SK-N-SH treated with all-trans-retinoic acid at 6 μM for 48 hours (cell line): ENCODE results near the gene CDH19.

Experiments
- ATAC-seq: fragments of 200-7000 bp; cut with Tn5 transposase; 3 replicates; pipeline ENCODE4 v1.9.1; 2020; ENCODE audit warnings: mild to moderate bottlenecking, moderate library complexity
- ARNTL ChIP-seq: fragments of 450-650 bp; formaldehyde crosslinking; IDR thresholded peaks from 2 replicates; pipeline ENCODE4 v1.5.0; 2020; ENCODE audit warnings: low read depth, mild to moderate bottlenecking, moderate library complexity, borderline replicate concordance
- BACH2 ChIP-seq: fragments of 250-450 bp; sonication (Bioruptor Pico); IDR thresholded peaks from 2 replicates; pipeline ENCODE4 v1.9.0; 2021; ENCODE audit warnings: mild to moderate bottlenecking, borderline replicate concordance
- CSDC2 ChIP-seq: fragments of 250-450 bp; sonication (Bioruptor Pico); IDR thresholded peaks from 2 replicates; pipeline ENCODE4 v1.5.0; 2020; ENCODE audit warnings: mild to moderate bottlenecking, moderate library complexity
- ESRRG ChIP-seq: fragments of 250-450 bp; sonication (Bioruptor Pico); IDR thresholded peaks from 2 replicates; pipeline ENCODE4 v1.6.1; 2021; ENCODE audit warnings: mild to moderate bottlenecking
- GLIS3 ChIP-seq: fragments of 250-450 bp; sonication (Bioruptor Pico); IDR thresholded peaks from 2 replicates; pipeline ENCODE4 v1.5.0; 2020; ENCODE audit warnings: mild to moderate bottlenecking, moderate library complexity
- ISL1 ChIP-seq: fragments of 250-450 bp; sonication (Bioruptor Pico); IDR thresholded peaks from 2 replicates; pipeline ENCODE4 v2.1.2; 2022; ENCODE audit warnings: mild to moderate bottlenecking, moderate library complexity
- OSR1 ChIP-seq: fragments of 250-450 bp; sonication (Bioruptor Pico); IDR thresholded peaks from 2 replicates; pipeline ENCODE4 v1.8.0; 2022; ENCODE audit warnings: moderate library complexity, mild to moderate bottlenecking, inconsistent platforms
- PPARA ChIP-seq: fragments of 250-450 bp; sonication (Bioruptor Pico); IDR thresholded peaks from 2 replicates; pipeline ENCODE4 v1.5.0; 2020; ENCODE audit warnings: mild to moderate bottlenecking, borderline replicate concordance
- RARB ChIP-seq: fragments of 250-450 bp; sonication (Bioruptor Pico); IDR thresholded peaks from 2 replicates; pipeline ENCODE4 v1.8.0; 2021; ENCODE audit warnings: mild to moderate bottlenecking, moderate library complexity
- SNAI2 ChIP-seq: fragments of 250-450 bp; sonication (Bioruptor Pico); IDR thresholded peaks from 2 replicates; pipeline ENCODE4 v1.5.0; 2020; ENCODE audit warnings: mild to moderate bottlenecking, moderate library complexity
- TCF4 ChIP-seq: fragments of 250-450 bp; sonication (Bioruptor Pico); IDR thresholded peaks from 2 replicates; pipeline ENCODE4 v1.8.0; 2021; ENCODE audit warnings: mild to moderate bottlenecking, moderate library complexity, borderline replicate concordance
- TOX ChIP-seq: fragments of 250-450 bp; sonication (Bioruptor Pico); IDR thresholded peaks from 2 replicates; pipeline ENCODE4 v1.8.0; 2021; ENCODE audit warnings: mild to moderate bottlenecking, moderate library complexity, borderline replicate concordance
- ZC3H10 ChIP-seq: fragments of 250-450 bp; sonication (Bioruptor Pico); IDR thresholded peaks from 2 replicates; pipeline ENCODE4 v1.5.1; 2021; ENCODE audit warnings: mild to moderate bottlenecking, moderate library complexity
- ZFP3 ChIP-seq: fragments of 250-450 bp; sonication (Bioruptor Pico); IDR thresholded peaks from 2 replicates; pipeline ENCODE4 v1.5.0; 2020; ENCODE audit warnings: mild to moderate bottlenecking, moderate library complexity
- ZFP30 ChIP-seq: fragments of 450-650 bp; formaldehyde crosslinking; IDR thresholded peaks from 2 replicates; pipeline ENCODE4 v1.5.0; 2022; ENCODE audit warnings: mild to moderate bottlenecking, moderate library complexity
- ZNF565 ChIP-seq: fragments of 450-650 bp; formaldehyde crosslinking; conservative IDR thresholded peaks from 2 replicates; pipeline ENCODE4 v1.5.0; 2020; ENCODE audit warnings: low read depth, mild to moderate bottlenecking, moderate library complexity
- ZNF70 ChIP-seq: fragments of 450-650 bp; formaldehyde crosslinking; IDR thresholded peaks from 2 replicates; pipeline ENCODE4 v1.5.0; 2020; ENCODE audit warnings: mild to moderate bottlenecking, moderate library complexity
- ZNF8 ChIP-seq: fragments of 450-650 bp; formaldehyde crosslinking; IDR thresholded peaks from 2 replicates; pipeline ENCODE4 v1.5.0; 2020; ENCODE audit warnings: mild to moderate bottlenecking, moderate library complexity
- TF ChIP-seq, protein P1 (sequence below): fragments of 250-450 bp; sonication (Bioruptor Pico); IDR thresholded peaks from 2 replicates; pipeline ENCODE4 v1.5.0; 2020; ENCODE audit warnings: mild to moderate bottlenecking, moderate library complexity
- TF ChIP-seq, protein P2 (sequence below): fragments of 250-450 bp; sonication (Bioruptor Pico); IDR thresholded peaks from 2 replicates; pipeline ENCODE4 v1.8.0; 2021; ENCODE audit warnings: low read depth, mild to moderate bottlenecking, moderate library complexity, borderline replicate concordance
- TF ChIP-seq, protein P3 (sequence below): fragments of 250-450 bp; sonication (Bioruptor Pico); IDR thresholded peaks from 2 replicates; pipeline ENCODE4 v1.8.0; 2020; ENCODE audit warnings: mild to moderate bottlenecking, moderate library complexity, borderline replicate concordance
- TF ChIP-seq, protein P4 (sequence below): fragments of 250-450 bp; sonication (Bioruptor Pico); IDR thresholded peaks from 2 replicates; pipeline ENCODE4 v1.5.1; 2020; ENCODE audit warnings: low read depth, mild to moderate bottlenecking, moderate library complexity
- TF ChIP-seq, protein P5 (sequence below): fragments of 250-450 bp; sonication (Bioruptor Pico); IDR thresholded peaks from 2 replicates; pipeline ENCODE4 v1.5.1; 2021; ENCODE audit warnings: mild to moderate bottlenecking, moderate library complexity

CDH19 gene

DNA sequence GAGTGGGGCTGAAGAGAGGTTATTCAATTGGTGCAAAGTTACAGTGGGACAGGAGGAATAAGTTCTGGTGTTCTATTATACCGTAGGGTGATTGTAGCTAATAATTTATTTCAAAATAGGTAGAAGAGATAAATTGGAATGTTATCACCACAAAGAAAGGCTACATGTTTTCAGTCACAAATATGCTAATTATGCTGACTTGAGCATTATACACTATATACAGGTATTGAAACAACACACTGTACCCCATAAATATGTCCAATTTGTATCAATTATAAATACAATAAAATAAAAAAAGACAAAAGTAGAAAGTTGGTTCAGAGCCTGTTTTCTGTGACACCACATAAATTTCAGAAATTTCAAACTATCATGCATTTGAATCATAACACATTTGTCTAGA, 97.7 kb downstream of the CDH19 start:
- TF ChIP-seq ISL1 (CRISPR knock-in tag), result no peak
- TF ChIP-seq ZNF8, result no peak
- no peak for TF ChIP-seq ESRRG
- TF ChIP-seq, protein P1, sequence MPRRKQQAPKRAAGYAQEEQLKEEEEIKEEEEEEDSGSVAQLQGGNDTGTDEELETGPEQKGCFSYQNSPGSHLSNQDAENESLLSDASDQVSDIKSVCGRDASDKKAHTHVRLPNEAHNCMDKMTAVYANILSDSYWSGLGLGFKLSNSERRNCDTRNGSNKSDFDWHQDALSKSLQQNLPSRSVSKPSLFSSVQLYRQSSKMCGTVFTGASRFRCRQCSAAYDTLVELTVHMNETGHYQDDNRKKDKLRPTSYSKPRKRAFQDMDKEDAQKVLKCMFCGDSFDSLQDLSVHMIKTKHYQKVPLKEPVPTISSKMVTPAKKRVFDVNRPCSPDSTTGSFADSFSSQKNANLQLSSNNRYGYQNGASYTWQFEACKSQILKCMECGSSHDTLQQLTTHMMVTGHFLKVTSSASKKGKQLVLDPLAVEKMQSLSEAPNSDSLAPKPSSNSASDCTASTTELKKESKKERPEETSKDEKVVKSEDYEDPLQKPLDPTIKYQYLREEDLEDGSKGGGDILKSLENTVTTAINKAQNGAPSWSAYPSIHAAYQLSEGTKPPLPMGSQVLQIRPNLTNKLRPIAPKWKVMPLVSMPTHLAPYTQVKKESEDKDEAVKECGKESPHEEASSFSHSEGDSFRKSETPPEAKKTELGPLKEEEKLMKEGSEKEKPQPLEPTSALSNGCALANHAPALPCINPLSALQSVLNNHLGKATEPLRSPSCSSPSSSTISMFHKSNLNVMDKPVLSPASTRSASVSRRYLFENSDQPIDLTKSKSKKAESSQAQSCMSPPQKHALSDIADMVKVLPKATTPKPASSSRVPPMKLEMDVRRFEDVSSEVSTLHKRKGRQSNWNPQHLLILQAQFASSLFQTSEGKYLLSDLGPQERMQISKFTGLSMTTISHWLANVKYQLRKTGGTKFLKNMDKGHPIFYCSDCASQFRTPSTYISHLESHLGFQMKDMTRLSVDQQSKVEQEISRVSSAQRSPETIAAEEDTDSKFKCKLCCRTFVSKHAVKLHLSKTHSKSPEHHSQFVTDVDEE (CRISPR knock-in tag), result no peak
- no peak for TF ChIP-seq TCF4
- TF ChIP-seq GLIS3, result no peak
- no peak for TF ChIP-seq ZFP3 (CRISPR knock-in tag)
- no peak for TF ChIP-seq ARNTL
- no peak for TF ChIP-seq TOX (CRISPR knock-in tag)
- no peak for TF ChIP-seq SNAI2 (CRISPR knock-in tag)
- no peak for TF ChIP-seq ZNF565
- TF ChIP-seq, protein P2, sequence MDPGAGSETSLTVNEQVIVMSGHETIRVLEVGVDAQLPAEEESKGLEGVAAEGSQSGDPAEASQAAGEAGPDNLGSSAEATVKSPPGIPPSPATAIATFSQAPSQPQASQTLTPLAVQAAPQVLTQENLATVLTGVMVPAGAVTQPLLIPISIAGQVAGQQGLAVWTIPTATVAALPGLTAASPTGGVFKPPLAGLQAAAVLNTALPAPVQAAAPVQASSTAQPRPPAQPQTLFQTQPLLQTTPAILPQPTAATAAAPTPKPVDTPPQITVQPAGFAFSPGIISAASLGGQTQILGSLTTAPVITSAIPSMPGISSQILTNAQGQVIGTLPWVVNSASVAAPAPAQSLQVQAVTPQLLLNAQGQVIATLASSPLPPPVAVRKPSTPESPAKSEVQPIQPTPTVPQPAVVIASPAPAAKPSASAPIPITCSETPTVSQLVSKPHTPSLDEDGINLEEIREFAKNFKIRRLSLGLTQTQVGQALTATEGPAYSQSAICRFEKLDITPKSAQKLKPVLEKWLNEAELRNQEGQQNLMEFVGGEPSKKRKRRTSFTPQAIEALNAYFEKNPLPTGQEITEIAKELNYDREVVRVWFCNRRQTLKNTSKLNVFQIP (CRISPR knock-in tag), result no peak
- TF ChIP-seq RARB (CRISPR knock-in tag), result no peak
- TF ChIP-seq, protein P3, sequence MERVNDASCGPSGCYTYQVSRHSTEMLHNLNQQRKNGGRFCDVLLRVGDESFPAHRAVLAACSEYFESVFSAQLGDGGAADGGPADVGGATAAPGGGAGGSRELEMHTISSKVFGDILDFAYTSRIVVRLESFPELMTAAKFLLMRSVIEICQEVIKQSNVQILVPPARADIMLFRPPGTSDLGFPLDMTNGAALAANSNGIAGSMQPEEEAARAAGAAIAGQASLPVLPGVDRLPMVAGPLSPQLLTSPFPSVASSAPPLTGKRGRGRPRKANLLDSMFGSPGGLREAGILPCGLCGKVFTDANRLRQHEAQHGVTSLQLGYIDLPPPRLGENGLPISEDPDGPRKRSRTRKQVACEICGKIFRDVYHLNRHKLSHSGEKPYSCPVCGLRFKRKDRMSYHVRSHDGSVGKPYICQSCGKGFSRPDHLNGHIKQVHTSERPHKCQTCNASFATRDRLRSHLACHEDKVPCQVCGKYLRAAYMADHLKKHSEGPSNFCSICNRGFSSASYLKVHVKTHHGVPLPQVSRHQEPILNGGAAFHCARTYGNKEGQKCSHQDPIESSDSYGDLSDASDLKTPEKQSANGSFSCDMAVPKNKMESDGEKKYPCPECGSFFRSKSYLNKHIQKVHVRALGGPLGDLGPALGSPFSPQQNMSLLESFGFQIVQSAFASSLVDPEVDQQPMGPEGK (CRISPR knock-in tag), result no peak
- no peak for TF ChIP-seq ZNF70
- no peak for TF ChIP-seq CSDC2 (CRISPR knock-in tag)
- no peak for TF ChIP-seq BACH2
- TF ChIP-seq ZFP30, result no peak
- TF ChIP-seq OSR1 (CRISPR knock-in tag), result no peak
- TF ChIP-seq PPARA (CRISPR knock-in tag), result no peak
- no peak for ATAC-seq

DNA sequence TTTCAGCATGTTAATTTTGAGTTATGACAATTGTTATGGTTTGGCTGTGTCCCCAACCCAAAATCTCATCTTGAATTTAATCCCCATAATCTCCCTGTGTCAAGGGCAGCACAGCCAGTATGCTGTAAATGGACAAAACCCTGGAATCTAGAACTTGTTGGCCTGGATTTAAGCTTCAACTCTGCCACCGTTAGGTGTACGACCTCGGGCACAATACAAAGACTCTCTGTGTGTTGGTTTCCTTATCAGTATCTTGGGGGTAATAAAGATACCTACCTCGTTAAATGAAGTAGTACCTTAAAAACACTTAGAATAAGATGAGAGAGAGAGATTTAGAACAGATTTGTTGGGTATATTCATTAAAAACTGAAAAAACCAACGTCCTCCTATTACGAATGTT, 106.5 kb downstream of the CDH19 start:
- ATAC-seq, result no peak
- TF ChIP-seq CSDC2 (CRISPR knock-in tag), result no peak
- TF ChIP-seq TOX (CRISPR knock-in tag), result no peak
- TF ChIP-seq ZFP3 (CRISPR knock-in tag), result no peak
- TF ChIP-seq, protein P2 (CRISPR knock-in tag), result no peak
- TF ChIP-seq PPARA (CRISPR knock-in tag), result no peak
- no peak for TF ChIP-seq ZC3H10 (CRISPR knock-in tag)
- TF ChIP-seq OSR1 (CRISPR knock-in tag), result no peak
- TF ChIP-seq, protein P4, sequence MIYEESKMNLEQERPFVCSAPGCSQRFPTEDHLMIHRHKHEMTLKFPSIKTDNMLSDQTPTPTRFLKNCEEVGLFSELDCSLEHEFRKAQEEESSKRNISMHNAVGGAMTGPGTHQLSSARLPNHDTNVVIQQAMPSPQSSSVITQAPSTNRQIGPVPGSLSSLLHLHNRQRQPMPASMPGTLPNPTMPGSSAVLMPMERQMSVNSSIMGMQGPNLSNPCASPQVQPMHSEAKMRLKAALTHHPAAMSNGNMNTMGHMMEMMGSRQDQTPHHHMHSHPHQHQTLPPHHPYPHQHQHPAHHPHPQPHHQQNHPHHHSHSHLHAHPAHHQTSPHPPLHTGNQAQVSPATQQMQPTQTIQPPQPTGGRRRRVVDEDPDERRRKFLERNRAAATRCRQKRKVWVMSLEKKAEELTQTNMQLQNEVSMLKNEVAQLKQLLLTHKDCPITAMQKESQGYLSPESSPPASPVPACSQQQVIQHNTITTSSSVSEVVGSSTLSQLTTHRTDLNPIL (CRISPR knock-in tag), result no peak
- TF ChIP-seq ESRRG, result no peak

DNA sequence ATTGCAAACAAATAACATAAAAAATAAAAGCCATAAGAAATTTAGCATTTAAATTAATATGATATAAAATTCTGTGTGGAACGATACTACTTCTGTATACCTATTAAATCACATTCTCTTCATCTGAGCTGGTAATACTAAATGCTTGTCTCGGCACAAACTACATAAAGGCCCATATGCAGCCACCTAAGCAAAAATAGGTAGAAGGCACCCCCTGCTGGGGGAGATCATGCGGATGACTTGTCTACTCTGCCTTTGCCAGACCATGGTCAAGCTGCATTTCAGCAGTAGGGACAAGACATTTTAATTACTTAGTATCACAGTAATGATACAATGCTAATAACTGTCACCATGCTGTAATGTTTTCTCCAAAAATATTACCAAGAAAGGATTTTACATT, 108.0 kb downstream of the CDH19 start:
- peak; percentile 89 for ATAC-seq
- TF ChIP-seq, protein P3 (CRISPR knock-in tag), result no peak
- TF ChIP-seq, protein P5, sequence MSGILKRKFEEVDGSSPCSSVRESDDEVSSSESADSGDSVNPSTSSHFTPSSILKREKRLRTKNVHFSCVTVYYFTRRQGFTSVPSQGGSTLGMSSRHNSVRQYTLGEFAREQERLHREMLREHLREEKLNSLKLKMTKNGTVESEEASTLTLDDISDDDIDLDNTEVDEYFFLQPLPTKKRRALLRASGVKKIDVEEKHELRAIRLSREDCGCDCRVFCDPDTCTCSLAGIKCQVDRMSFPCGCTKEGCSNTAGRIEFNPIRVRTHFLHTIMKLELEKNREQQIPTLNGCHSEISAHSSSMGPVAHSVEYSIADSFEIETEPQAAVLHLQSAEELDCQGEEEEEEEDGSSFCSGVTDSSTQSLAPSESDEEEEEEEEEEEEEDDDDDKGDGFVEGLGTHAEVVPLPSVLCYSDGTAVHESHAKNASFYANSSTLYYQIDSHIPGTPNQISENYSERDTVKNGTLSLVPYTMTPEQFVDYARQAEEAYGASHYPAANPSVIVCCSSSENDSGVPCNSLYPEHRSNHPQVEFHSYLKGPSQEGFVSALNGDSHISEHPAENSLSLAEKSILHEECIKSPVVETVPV, result no peak
- TF ChIP-seq BACH2, result no peak
